Hepatocyte (in vitro differentiated cells): ENCODE data around the gene SYNDIG1.

Experiments used
- CTCF ChIP-seq: fragments of 200-600 bp; sonication (generic); IDR thresholded peaks from 2 replicates; pipeline ENCODE4 v1.5.1; 2016; ENCODE audit warnings: antibody characterized with exemption, mild to moderate bottlenecking; ENCODE audit not compliant: poor library complexity
- EZH2 ChIP-seq: fragments of 200-600 bp; sonication (generic); IDR thresholded peaks from 2 replicates; pipeline ENCODE4 v1.6.1; 2016; ENCODE audit warnings: antibody characterized with exemption, mild to moderate bottlenecking, borderline replicate concordance

- TF ChIP-seq CTCF, result no peak
- TF ChIP-seq EZH2, result no peak
These were observed 236.1 kb downstream of the SYNDIG1 start for GRCh38 chr20:24705486-24705885.
